Neutrophil (primary cell): ENCODE measurements around the gene UROC1.

Source experiments
- H3K27ac ChIP-seq: fragments of 200-600 bp; sonication (generic); 2 replicates; pipeline ENCODE4 v1.5.1; 2016; ENCODE audit warnings: mild to moderate bottlenecking, moderate library complexity
- H3K27me3 ChIP-seq: fragments of 200-600 bp; sonication (generic); 2 replicates; pipeline ENCODE4 v1.6.0; 2016; ENCODE audit warnings: mild to moderate bottlenecking
- H3K36me3 ChIP-seq: fragments of 200-600 bp; sonication (generic); 2 replicates; pipeline ENCODE4 v1.5.1; 2017
- H3K4me1 ChIP-seq, 2 experiments: fragments of 200-600 bp in 1 of 2; sonication (generic) in 1 of 2; 1 replicate in 1 of 2; 2 replicates in 1 of 2; pipeline versions ENCODE4 v1.5.1 to v1.6.1; 2013 to 2016; ENCODE audit warnings: low read depth in 1 of 2, low read length in 1 of 2, mild to moderate bottlenecking in 1 of 2, moderate library complexity in 1 of 2; ENCODE audit not compliant: control insufficient read depth in 1 of 2, insufficient read depth in 1 of 2
- H3K4me3 ChIP-seq, 2 experiments: fragments of 200-600 bp in 1 of 2; sonication (generic) in 1 of 2; 1 replicate in 1 of 2; 2 replicates in 1 of 2; pipeline ENCODE4 v1.5.1; 2013 to 2016; ENCODE audit warnings: low read depth in 1 of 2, low read length in 1 of 2, mild to moderate bottlenecking in 1 of 2, moderate library complexity in 1 of 2
- H3K9me3 ChIP-seq: fragments of 200-600 bp; sonication (generic); 2 replicates; pipeline ENCODE4 v1.5.1; 2016
- CTCF ChIP-seq: fragments of 200-600 bp; sonication (generic); IDR thresholded peaks from 2 replicates; pipeline ENCODE4 v1.5.1; 2016; ENCODE audit warnings: antibody characterized with exemption

Gene UROC1

DNA sequence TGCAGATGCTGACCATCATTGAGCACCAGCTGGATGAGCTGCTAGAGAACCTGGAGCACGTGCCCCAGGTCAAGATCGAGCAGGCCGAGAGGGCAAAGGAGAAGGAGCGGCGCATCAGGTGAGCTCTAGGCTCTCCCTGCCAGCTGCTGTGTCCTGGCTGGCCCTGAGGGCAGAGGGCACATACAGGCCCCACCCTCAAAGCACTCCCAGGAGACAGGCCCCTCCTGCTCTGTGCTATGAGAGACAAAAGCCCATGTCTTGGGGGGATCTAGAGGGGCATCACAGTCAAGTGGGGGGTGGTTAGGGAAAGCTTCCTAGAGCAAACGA lies 83.3 kb downstream of the UROC1 start:
- no peak overlapping the region for H3K27ac ChIP-seq
- H3K36me3 ChIP-seq: peaks cover 69% of the 10 kb centered on the region
- TF ChIP-seq CTCF: no peak

DNA sequence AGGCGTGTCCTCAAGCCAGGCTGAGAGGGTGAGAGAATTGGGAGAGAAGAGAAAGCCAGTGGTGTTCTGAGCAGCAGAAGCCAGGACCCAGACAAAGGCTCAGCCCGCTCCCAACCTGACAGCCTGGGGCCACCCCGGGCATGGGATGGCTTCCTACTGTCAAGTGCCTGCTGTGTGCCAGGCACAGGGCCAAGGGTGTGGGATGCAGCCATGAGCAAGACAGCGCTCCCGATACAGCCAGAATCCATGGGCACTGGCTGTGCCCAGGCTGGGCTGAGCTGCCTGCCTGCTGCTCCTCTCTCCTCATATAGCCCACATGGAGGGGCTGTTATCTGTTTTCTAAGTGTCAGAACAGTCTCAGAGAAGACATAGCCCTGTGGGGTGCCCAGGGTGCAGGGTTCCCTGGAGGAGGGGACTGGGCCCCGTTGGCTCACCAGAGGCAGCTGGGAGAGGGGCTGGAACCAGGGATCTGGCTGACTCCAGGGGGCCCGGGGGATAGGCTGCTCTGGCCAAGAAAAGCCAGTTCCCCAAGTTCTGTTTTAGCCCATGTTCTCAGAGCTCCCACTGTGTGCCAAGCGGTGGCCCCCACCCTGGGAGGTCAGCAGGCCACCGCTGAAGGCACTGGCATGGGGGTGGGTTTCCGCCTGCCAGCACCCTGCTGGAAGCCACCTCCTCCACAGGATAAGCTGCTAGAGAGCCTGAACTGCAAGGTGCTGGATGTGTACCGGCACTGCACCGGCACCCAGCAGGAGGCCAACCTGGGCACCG lies 83.9 kb downstream of the UROC1 start:
- H3K36me3 ChIP-seq: peaks cover 63% of the 10 kb centered on the region

More for the DNA sequence above, 83.3 kb downstream of the UROC1 start:
- H3K27me3 ChIP-seq: no peaks in the 10 kb centered on the region
- no peaks in the 10 kb centered on the region for H3K9me3 ChIP-seq
- no peaks in the 10 kb centered on the region for H3K4me1 ChIP-seq
- H3K4me3 ChIP-seq: no peak overlapping the region

DNA sequence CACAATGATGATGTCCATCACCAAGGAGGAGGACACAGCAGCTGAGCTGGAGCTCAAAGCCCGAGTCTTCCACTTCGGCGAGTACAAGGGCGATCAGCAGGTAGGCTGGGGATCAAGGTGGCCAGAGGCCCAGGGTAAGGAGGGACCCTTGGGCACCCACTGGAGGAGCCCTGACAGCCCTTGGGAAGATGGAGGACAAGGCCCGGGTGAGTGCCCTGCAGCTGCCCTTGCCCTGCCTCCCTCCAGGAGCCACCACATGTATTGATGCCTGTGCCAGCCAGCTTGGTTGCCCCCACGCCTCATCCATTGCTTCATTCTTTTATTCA lies 84.5 kb downstream of the UROC1 start:
- no peak for TF ChIP-seq CTCF
- no peaks in the 10 kb centered on the region for H3K4me1 ChIP-seq
- H3K9me3 ChIP-seq: no peaks in the 10 kb centered on the region
- peak overlapping the region; percentile 23 for H3K27ac ChIP-seq
- peaks cover 57% of the 10 kb centered on the region for H3K36me3 ChIP-seq
- H3K4me3 ChIP-seq: no peak overlapping the region
- H3K27me3 ChIP-seq: no peaks in the 10 kb centered on the region

More for the DNA sequence above, 83.9 kb downstream of the UROC1 start:
- no peak overlapping the region for H3K27ac ChIP-seq
- no peaks in the 10 kb centered on the region for H3K4me1 ChIP-seq
- H3K4me3 ChIP-seq: no peak overlapping the region
- H3K27me3 ChIP-seq: no peaks in the 10 kb centered on the region
- no peaks in the 10 kb centered on the region for H3K9me3 ChIP-seq
- TF ChIP-seq CTCF: no peak

- Histone ChIP-seq H3K4me3 (no peak overlapping the region), H3K9me3 (no peaks in the 10 kb centered on the region), H3K36me3 (peaks cover 52% of the 10 kb centered on the region), H3K27me3 (no peaks in the 10 kb centered on the region), H3K27ac (peak overlapping the region; percentile 23), H3K4me1 (no peaks in the 10 kb centered on the region)
- TF ChIP-seq CTCF: no peak
Observed at GRCh38 chr3:126432361-126433104, 85.0 kb downstream of the UROC1 start.
